Measurements from ENCODE around the gene SPECC1L. TPM values are rescaled to one million over a fixed set of nuclear protein-coding genes. Genes with fewer than 3 reads are reported as not detected.

Gene SPECC1L
- total RNA-seq, 8 experiments from 2014 or later: 17.0 to 52.1 (median 43.0) TPM

GRCh38 chr22:24437091-24437490 is 166.5 kb downstream of the SPECC1L start:
- in situ Hi-C loops (cut with MboI; ENCODE audit: low pct_unique_long_range_greater_than_20kb in 2 of 9, low sequenced_read_pairs in 9 of 9, unreplicated experiment in 9 of 9): no loop called here
- ATAC-seq (replicated peaks in 6 of 8): no peak
- no peak overlapping the region for H3K4me3 ChIP-seq
- no peak overlapping the region for H3K27ac ChIP-seq
- WGBS, 10 experiments: 40 to 100% (median 100%) methylated on average over 1 to 3 of the region's 4 CpGs; no CpG with 5 or more reads in 3 of the 10 experiments
- H3K4me1 ChIP-seq (replicated peaks in 1 of 2): peaks cover 0 to 13% of the 10 kb centered on the region in 2 donors

- WGBS, 10 experiments: 52 to 100% (median 80%) methylated on average over 1 to 4 of the region's 5 CpGs; no CpG with 5 or more reads in 2 of the 10 experiments
- Histone ChIP-seq H3K27ac (no peak overlapping the region), H3K4me3 (no peak overlapping the region), H3K4me1 (replicated peaks in 1 of 2) (peaks cover 0 to 6% of the 10 kb centered on the region in 2 donors)
- in situ Hi-C loops (cut with MboI; ENCODE audit: low pct_unique_long_range_greater_than_20kb in 2 of 9, low sequenced_read_pairs in 9 of 9, unreplicated experiment in 9 of 9): no loop called here
- ATAC-seq (replicated peaks in 6 of 8): no peak
Observed at GRCh38 chr22:24437741-24438328, 167.2 kb downstream of the SPECC1L start.

DNA sequence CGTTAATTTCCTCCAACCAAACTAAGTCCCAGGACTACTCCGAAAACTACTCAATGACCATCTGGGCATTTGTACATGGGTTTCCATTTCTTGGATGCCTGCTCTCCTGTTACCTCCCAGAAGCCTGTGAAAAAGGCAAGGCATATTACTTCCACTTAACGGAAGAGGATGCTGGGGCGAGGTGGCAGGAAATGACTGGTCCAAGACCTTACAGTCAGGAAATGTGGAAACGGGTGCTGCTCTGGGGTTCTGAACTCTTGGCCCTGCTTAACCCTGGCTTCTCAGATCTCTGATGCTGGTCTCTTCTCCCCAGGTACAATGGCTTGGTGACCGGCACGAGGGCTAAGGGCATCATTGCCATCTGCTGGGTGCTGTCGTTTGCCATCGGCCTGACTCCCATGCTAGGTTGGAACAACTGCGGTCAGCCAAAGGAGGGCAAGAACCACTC is 169.7 kb downstream of the SPECC1L start:
- no peak overlapping the region for H3K27ac ChIP-seq
- peaks cover 3 to 7% of the 10 kb centered on the region in 2 donors for H3K4me1 ChIP-seq (replicated peaks in 1 of 2)
- H3K4me3 ChIP-seq: no peak overlapping the region
- 60 to 100% (median 93%) methylated on average over 2 to 9 of the region's 10 CpGs; no CpG with 5 or more reads in 3 of the 10 experiments for WGBS, 10 experiments
- ATAC-seq (replicated peaks in 6 of 8): no peak
- in situ Hi-C loops (cut with MboI; ENCODE audit: low pct_unique_long_range_greater_than_20kb in 2 of 9, low sequenced_read_pairs in 9 of 9, unreplicated experiment in 9 of 9): no loop called here

GRCh38 chr22:24440718-24441405 is 170.2 kb downstream of the SPECC1L start:
- WGBS, 10 experiments: 82 to 100% (median 98%) methylated on average over 1 to 12 of the region's 30 CpGs; no CpG with 5 or more reads in 2 of the 10 experiments
- Histone ChIP-seq H3K4me3 (no peak overlapping the region), H3K4me1 (replicated peaks in 1 of 2) (peaks cover 8 to 12% of the 10 kb centered on the region in 2 donors), H3K27ac (no peak overlapping the region)
- in situ Hi-C loops (cut with MboI; ENCODE audit: low pct_unique_long_range_greater_than_20kb in 2 of 9, low sequenced_read_pairs in 9 of 9, unreplicated experiment in 9 of 9): no loop called here
- no peak for ATAC-seq (replicated peaks in 6 of 8)

GRCh38 chr22:24441406-24442351 is 171.0 kb downstream of the SPECC1L start:
- Histone ChIP-seq H3K27ac (no peak overlapping the region), H3K4me1 (replicated peaks in 1 of 2) (peaks cover 10 to 17% of the 10 kb centered on the region in 2 donors), H3K4me3 (no peak overlapping the region)
- in situ Hi-C loops (cut with MboI; ENCODE audit: low pct_unique_long_range_greater_than_20kb in 2 of 9, low sequenced_read_pairs in 9 of 9, unreplicated experiment in 9 of 9): no loop called here
- no peak for ATAC-seq (replicated peaks in 6 of 8)
- whole genome bisulfite sequencing, 10 experiments: 27 to 90% (median 83%) methylated on average over 2 to 6 of the region's 8 CpGs; no CpG with 5 or more reads in 6 of the 10 experiments

DNA sequence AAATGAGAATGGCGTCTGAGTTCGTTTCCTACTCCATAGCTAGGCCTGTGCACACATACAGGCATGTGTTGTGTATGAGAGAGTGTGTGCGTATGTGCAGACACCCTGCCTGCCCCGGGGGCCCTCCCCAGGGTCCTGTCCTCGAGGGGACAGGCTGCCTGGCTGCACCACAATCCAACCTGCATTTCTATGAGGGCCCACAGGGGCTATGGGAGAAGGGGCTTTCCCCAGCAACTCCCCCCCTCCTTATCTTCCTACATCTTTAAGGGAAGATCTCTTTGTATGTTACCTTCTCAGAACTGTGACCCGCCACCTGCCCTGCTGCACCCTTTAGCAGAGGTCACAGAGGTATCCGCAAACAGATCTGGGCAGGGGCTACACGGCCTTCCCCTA is 171.7 kb downstream of the SPECC1L start:
- H3K4me3 ChIP-seq: no peak overlapping the region
- WGBS, 10 experiments: 17 to 100% (median 50%) methylated on average over 1 to 3 of the region's 8 CpGs; no CpG with 5 or more reads in 5 of the 10 experiments
- in situ Hi-C loops (cut with MboI; ENCODE audit: low pct_unique_long_range_greater_than_20kb in 2 of 9, low sequenced_read_pairs in 9 of 9, unreplicated experiment in 9 of 9): no loop called here
- ATAC-seq (replicated peaks in 6 of 8): no peak
- H3K4me1 ChIP-seq (replicated peaks in 1 of 2): peaks cover 10 to 17% of the 10 kb centered on the region in 2 donors
- no peak overlapping the region for H3K27ac ChIP-seq

DNA sequence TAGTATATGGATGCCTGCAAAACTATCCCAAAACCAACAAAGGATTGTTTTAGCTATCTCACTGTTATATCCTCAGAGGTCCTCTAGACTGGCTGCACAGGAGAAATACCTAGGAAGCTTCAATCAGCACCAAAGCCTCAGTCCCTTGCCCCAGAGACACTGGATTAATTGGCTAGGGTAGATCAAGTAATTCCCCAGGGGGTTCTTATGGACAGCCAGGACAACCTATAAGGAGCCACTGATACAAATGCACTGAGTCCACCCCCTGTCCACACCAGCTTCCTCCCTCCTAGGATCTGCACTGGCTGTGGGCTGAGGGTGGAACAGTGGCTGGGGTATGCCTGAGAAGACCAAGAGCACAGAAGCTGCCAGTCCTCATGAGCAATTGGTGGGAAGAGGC is 173.0 kb downstream of the SPECC1L start:
- Histone ChIP-seq H3K4me1 (replicated peaks in 1 of 2) (peaks cover 10 to 17% of the 10 kb centered on the region in 2 donors), H3K4me3 (no peak overlapping the region), H3K27ac (no peak overlapping the region)
- in situ Hi-C loops (cut with MboI; ENCODE audit: low pct_unique_long_range_greater_than_20kb in 2 of 9, low sequenced_read_pairs in 9 of 9, unreplicated experiment in 9 of 9): no loop called here
- no peak for ATAC-seq (replicated peaks in 6 of 8)

GRCh38 chr22:24444251-24444650 is 173.6 kb downstream of the SPECC1L start:
- Histone ChIP-seq H3K4me3 (no peak overlapping the region), H3K27ac (no peak overlapping the region), H3K4me1 (replicated peaks in 1 of 2) (peaks cover 10 to 17% of the 10 kb centered on the region in 2 donors)
- in situ Hi-C loops (cut with MboI; ENCODE audit: low pct_unique_long_range_greater_than_20kb in 2 of 9, low sequenced_read_pairs in 9 of 9, unreplicated experiment in 9 of 9): no loop called here
- WGBS, 10 experiments: 50 to 70% methylated on average over 1 to 2 of the region's 3 CpGs; no CpG with 5 or more reads in 8 of the 10 experiments
- no peak for ATAC-seq (replicated peaks in 6 of 8)

DNA sequence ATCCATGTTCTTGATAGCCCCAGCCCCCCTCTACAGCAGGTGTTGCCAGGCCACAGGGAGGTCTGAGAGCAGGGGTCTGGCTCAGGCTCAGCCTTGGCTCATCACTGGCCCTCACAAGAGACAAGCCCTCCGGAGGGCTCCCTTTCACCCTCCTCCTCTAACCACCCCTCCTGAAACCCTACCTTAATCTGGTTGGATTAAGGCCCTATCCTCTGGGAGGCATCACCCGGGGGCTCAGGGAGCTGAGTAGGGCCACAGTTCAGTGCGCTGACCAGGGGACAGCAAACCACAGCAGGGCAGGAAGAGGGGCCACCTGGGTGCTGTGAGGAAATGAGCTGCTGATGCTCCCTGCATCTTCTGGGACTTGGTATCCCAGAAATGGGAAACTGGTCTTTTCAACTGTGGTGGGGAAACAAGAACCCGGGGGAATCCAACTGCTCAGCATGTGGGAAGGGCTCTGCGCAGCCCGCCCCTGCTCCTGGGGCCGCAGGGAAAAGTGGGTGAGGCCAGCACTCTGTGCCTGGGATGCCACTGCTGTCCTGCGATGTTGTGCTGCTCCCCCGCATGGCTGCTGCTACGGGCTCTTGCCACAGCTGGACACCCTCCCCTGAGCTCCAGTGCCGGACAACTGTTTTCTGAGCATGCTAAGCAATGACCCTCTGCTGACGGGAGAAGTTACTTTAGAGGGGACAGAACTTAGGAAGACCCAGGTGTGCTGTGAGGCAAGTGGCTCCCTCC is 174.3 kb downstream of the SPECC1L start:
- peak in 6 of 8 experiments; percentile 48 to 75 (median 70) for ATAC-seq (replicated peaks in 6 of 8)
- WGBS, 10 experiments: 54 to 90% (median 82%) methylated on average over 1 to 7 of the region's 12 CpGs; no CpG with 5 or more reads in 4 of the 10 experiments
- in situ Hi-C loops (cut with MboI; ENCODE audit: low pct_unique_long_range_greater_than_20kb in 2 of 9, low sequenced_read_pairs in 9 of 9, unreplicated experiment in 9 of 9): no loop called here

GRCh38 chr22:24445481-24446259 is 175.0 kb downstream of the SPECC1L start:
- H3K4me3 ChIP-seq: no peak overlapping the region
- no peak overlapping the region for H3K27ac ChIP-seq
- 20 to 60% (median 50%) methylated on average over 1 to 7 of the region's 11 CpGs; no CpG with 5 or more reads in 2 of the 10 experiments for whole genome bisulfite sequencing, 10 experiments
- H3K4me1 ChIP-seq (replicated peaks in 1 of 2): peaks cover 10 to 17% of the 10 kb centered on the region in 2 donors
- in situ Hi-C loops (cut with MboI; ENCODE audit: low pct_unique_long_range_greater_than_20kb in 2 of 9, low sequenced_read_pairs in 9 of 9, unreplicated experiment in 9 of 9): no loop called here
- peak in 7 of 8 experiments; percentile 44 to 88 (median 85) for ATAC-seq (replicated peaks in 6 of 8)

More for the DNA sequence above, 174.3 kb downstream of the SPECC1L start:
- Histone ChIP-seq H3K4me1 (replicated peaks in 1 of 2) (peaks cover 10 to 17% of the 10 kb centered on the region in 2 donors), H3K27ac (no peak overlapping the region), H3K4me3 (no peak overlapping the region)

DNA sequence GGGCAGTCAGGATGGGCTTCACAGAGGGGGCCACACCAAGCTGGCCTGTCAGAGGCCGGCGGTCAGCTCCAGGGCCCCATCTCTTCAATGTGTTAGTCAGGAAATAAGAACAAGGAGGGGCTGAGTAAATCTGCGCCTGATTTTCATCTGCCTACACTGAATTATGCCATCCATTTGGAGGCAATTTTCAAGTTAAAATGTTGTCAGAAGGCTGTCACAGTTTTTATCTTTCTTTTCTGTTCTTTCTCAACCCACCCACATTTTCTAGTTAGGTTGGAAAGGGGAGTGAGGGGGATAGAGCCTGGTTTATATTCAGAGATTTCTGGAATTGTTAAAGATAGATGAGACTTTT is 175.6 kb downstream of the SPECC1L start:
- Histone ChIP-seq H3K4me1 (replicated peaks in 1 of 2) (peaks cover 10 to 17% of the 10 kb centered on the region in 2 donors), H3K4me3 (no peak overlapping the region), H3K27ac (no peak overlapping the region)
- WGBS, 10 experiments: 10 to 100% (median 68%) methylated on average over 1 to 3 of the region's 3 CpGs; no CpG with 5 or more reads in 2 of the 10 experiments
- peak in 1 of 8 experiments; percentile 42 for ATAC-seq (replicated peaks in 6 of 8)
- in situ Hi-C loops (cut with MboI; ENCODE audit: low pct_unique_long_range_greater_than_20kb in 2 of 9, low sequenced_read_pairs in 9 of 9, unreplicated experiment in 9 of 9): no loop called here

- H3K27ac ChIP-seq: no peak overlapping the region
- peak in 1 of 8 experiments; percentile 45 for ATAC-seq (replicated peaks in 6 of 8)
Observed at GRCh38 chr22:24450610-24451009, 180.0 kb downstream of the SPECC1L start.

More at GRCh38 chr22:24450610-24451009, 180.0 kb downstream of the SPECC1L start:
- in situ Hi-C loops (cut with MboI; ENCODE audit: low pct_unique_long_range_greater_than_20kb in 2 of 9, low sequenced_read_pairs in 9 of 9, unreplicated experiment in 9 of 9): no loop called here
- no peak overlapping the region for H3K4me3 ChIP-seq
- WGBS, 10 experiments: 20 to 86% (median 40%) methylated on average over 1 of the region's 1 CpG; no CpG with 5 or more reads in 5 of the 10 experiments
- peaks cover 4 to 7% of the 10 kb centered on the region in 2 donors for H3K4me1 ChIP-seq (replicated peaks in 1 of 2)
